K562 (cell line): ENCODE data around the gene PHOX2A. TPM values are rescaled to one million over a fixed set of nuclear protein-coding genes. Genes with fewer than 3 reads are reported as not detected.

ENCODE experiments used
- CEBPZ ChIP-seq: fragments of 150-350 bp; IDR thresholded peaks from 2 replicates; pipeline ENCODE4 v1.6.1; 2014; ENCODE audit warnings: low read depth, mild to moderate bottlenecking, low read length, borderline replicate concordance
- COPS2 ChIP-seq: fragments of 450-650 bp; conservative IDR thresholded peaks from 2 replicates; pipeline ENCODE4 v1.6.1; 2016; ENCODE audit warnings: mild to moderate bottlenecking, moderate library complexity
- ELF1 ChIP-seq: fragments of 200-800 bp; sonication (Bioruptor generic); IDR thresholded peaks from 2 replicates; pipeline ENCODE4 v1.6.1; 2016; ENCODE audit warnings: missing genetic modification characterization, missing compliant biosample characterization
- GATA2 ChIP-seq: sonication (generic); formaldehyde crosslinking; IDR thresholded peaks from 2 replicates; pipeline ENCODE4 v1.4.0; 2020; ENCODE audit warnings: mild to moderate bottlenecking, missing genetic modification reagents
- GTF3C2 ChIP-seq: IDR thresholded peaks from 3 replicates; pipeline ENCODE4 v1.6.1; 2011; ENCODE audit warnings: borderline replicate concordance, mild to moderate bottlenecking, moderate library complexity; ENCODE audit not compliant: insufficient read length; ENCODE audit errors: extremely low read depth
- MYBL2 ChIP-seq, 2 experiments: fragments of 450-650 bp in 1 of 2; sonication (generic) in 1 of 2; formaldehyde crosslinking in 1 of 2; IDR thresholded peaks; 2 replicates each; pipeline versions ENCODE4 v1.6.1 to v1.8.1; 2017 to 2022; ENCODE audit warnings: borderline replicate concordance in 1 of 2, inconsistent platforms in 1 of 2, low read depth in 1 of 2, mild to moderate bottlenecking in 1 of 2, missing genetic modification reagents in 1 of 2, moderate library complexity in 1 of 2
- RAD51 ChIP-seq: fragments of 450-650 bp; IDR thresholded peaks from 2 replicates; pipeline ENCODE4 v1.7.1; 2016; ENCODE audit warnings: low read depth, mild to moderate bottlenecking, borderline replicate concordance
- RB1 ChIP-seq: fragments of 450-650 bp; IDR thresholded peaks from 2 replicates; pipeline ENCODE4 v1.6.1; 2017; ENCODE audit warnings: low read depth, mild to moderate bottlenecking
- SFPQ ChIP-seq: fragments of 200-400 bp; formaldehyde crosslinking; IDR thresholded peaks from 2 replicates; pipeline ENCODE4 v1.6.1; 2017; ENCODE audit warnings: mild to moderate bottlenecking, low read depth, low read length, moderate library complexity
- ZBTB7A ChIP-seq: IDR thresholded peaks from 2 replicates; pipeline ENCODE4 v1.6.1; 2011; ENCODE audit warnings: low read depth, mild to moderate bottlenecking, low read length, moderate library complexity, borderline replicate concordance; ENCODE audit not compliant: control insufficient read depth
- polyA plus RNA-seq, 8 experiments: library from polyadenylated mRNA; depleted of rRNA in 4 of 8; stranded (reverse) in 5 of 8; unstranded in 3 of 8; fragments of >200 nt; fragmentation: Nextera tagmentation in 2 of 8; fragmentation: Illumina TruSeq in 1 of 8; extraction: Ambion mirVana in 2 of 8; extraction: Trizol in 1 of 8; gene quantifications; 2 replicates each; pipeline versions ENCODE4 v1.2.1 to v1.2.3, GENCODE V29; 2011 to 2014; ENCODE audit warnings: inconsistent platforms in 1 of 8, missing spikeins in 1 of 8
- total RNA-seq, 7 experiments: library from RNA; depleted of rRNA in 6 of 7; stranded (reverse); fragments of >200 nt in 6 of 7; fragmentation: Illumina TruSeq in 2 of 7; extraction: Trizol in 2 of 7; gene quantifications; 2 replicates each; pipeline versions ENCODE4 v1.2.1 to v1.2.3, GENCODE V29; 2011 to 2021; ENCODE audit warnings: low replicate concordance in 1 of 7

PHOX2A gene
- total and polyA plus RNA-seq, 9 of the 15 experiments (the other 6 are each of a cell fraction or from before 2014, with no cell fraction given), result not detected

- no peak for TF ChIP-seq GTF3C2
- TF ChIP-seq ZBTB7A, result peak; percentile 47; the same call in 1 of the 2 replicates
- TF ChIP-seq GATA2, result no peak
- TF ChIP-seq RB1, result no peak
- no peak for TF ChIP-seq COPS2
- TF ChIP-seq MYBL2 (IDR thresholded peaks at IDR 0.05; ENCODE audit: low read depth), result no peak
- no peak for TF ChIP-seq MYBL2 (CRISPR knock-in tag; IDR thresholded peaks at IDR 0.05; ENCODE audit: borderline replicate concordance)
- no peak for TF ChIP-seq ELF1 (tag)
- TF ChIP-seq CEBPZ, result no peak
- TF ChIP-seq RAD51, result no peak
- TF ChIP-seq SFPQ, result no peak
Observed at GRCh38 chr11:72238040-72238450, 5.9 kb downstream of the PHOX2A start (continued).
